K562 (cell line): Measurements from ENCODE around the gene ERICH6. TPM values are rescaled to one million over a fixed set of nuclear protein-coding genes. Genes with fewer than 3 reads are reported as not detected.

Source experiments
- ARID1B ChIP-seq: fragments of 450-650 bp; IDR thresholded peaks from 2 replicates; pipeline ENCODE4 v1.6.1; 2016; ENCODE audit warnings: antibody characterized with exemption, mild to moderate bottlenecking, inconsistent platforms
- CBFA2T3 ChIP-seq: fragments of 450-650 bp; IDR thresholded peaks from 2 replicates; pipeline ENCODE4 v1.6.1; 2017
- DDX20 ChIP-seq: fragments of 450-650 bp; IDR thresholded peaks from 2 replicates; pipeline ENCODE4 v1.6.1; 2016; ENCODE audit warnings: missing genetic modification characterization, low read depth, mild to moderate bottlenecking, missing compliant biosample characterization, moderate library complexity
- DPF2 ChIP-seq: fragments of 450-650 bp; IDR thresholded peaks from 2 replicates; pipeline ENCODE4 v1.6.1; 2016
- E2F3 ChIP-seq: fragments of 250-450 bp; sonication (Bioruptor Pico); IDR thresholded peaks from 2 replicates; pipeline ENCODE4 v1.4.0; 2020; ENCODE audit warnings: mild to moderate bottlenecking
- EWSR1 ChIP-seq: fragments of 450-650 bp; IDR thresholded peaks from 2 replicates; pipeline ENCODE4 v1.6.1; 2018; ENCODE audit warnings: borderline replicate concordance, mild to moderate bottlenecking, low read depth, moderate library complexity; ENCODE audit not compliant: partially characterized antibody
- FOSL1 ChIP-seq: fragments of 200-800 bp; sonication (Bioruptor generic); conservative IDR thresholded peaks from 2 replicates; pipeline ENCODE4 v1.6.1; 2016; ENCODE audit warnings: missing genetic modification characterization, missing compliant biosample characterization
- FOXP4 ChIP-seq: sonication (generic); formaldehyde crosslinking; IDR thresholded peaks from 2 replicates; pipeline ENCODE4 v1.8.0; 2022; ENCODE audit warnings: mild to moderate bottlenecking, missing genetic modification reagents, borderline replicate concordance
- HDAC1 ChIP-seq, 2 experiments: fragments of 450-650 bp; IDR thresholded peaks; 2 replicates each; pipeline ENCODE4 v1.6.1; 2016 to 2017; ENCODE audit warnings: inconsistent platforms in 1 of 2, mild to moderate bottlenecking in 1 of 2, moderate library complexity in 1 of 2
- HDGF ChIP-seq: fragments of 450-650 bp; IDR thresholded peaks from 2 replicates; pipeline ENCODE4 v1.6.1; 2016
- HMG20B ChIP-seq: fragments of 250-450 bp; sonication (Bioruptor Pico); IDR thresholded peaks from 2 replicates; pipeline ENCODE4 v1.5.0; 2021; ENCODE audit warnings: mild to moderate bottlenecking
- IRF2 ChIP-seq: sonication (generic); formaldehyde crosslinking; IDR thresholded peaks from 2 replicates; pipeline ENCODE4 v1.8.1; 2022; ENCODE audit warnings: mild to moderate bottlenecking, missing genetic modification reagents
- KAT7 ChIP-seq: sonication (generic); formaldehyde crosslinking; IDR thresholded peaks from 2 replicates; pipeline ENCODE4 v1.8.0; 2022; ENCODE audit warnings: missing genetic modification reagents, mild to moderate bottlenecking, borderline replicate concordance
- KDM1A ChIP-seq, 2 experiments: fragments of 450-650 bp; IDR thresholded peaks; 2 replicates each; pipeline ENCODE4 v1.6.1; 2016; ENCODE audit warnings: mild to moderate bottlenecking in 2 of 2
- LEF1 ChIP-seq: fragments of 450-650 bp; IDR thresholded peaks from 2 replicates; pipeline ENCODE4 v1.6.1; 2016; ENCODE audit warnings: mild to moderate bottlenecking
- MAZ ChIP-seq, 2 experiments: fragments of 450-650 bp in 1 of 2; sonication (generic) in 1 of 2; formaldehyde crosslinking; IDR thresholded peaks in 1 of 2; conservative IDR thresholded peaks in 1 of 2; 2 replicates each; pipeline versions ENCODE4 v1.4.0 to v1.5.0; 2020; ENCODE audit warnings: mild to moderate bottlenecking in 1 of 2, missing genetic modification reagents in 1 of 2
- MED1 ChIP-seq: sonication (generic); formaldehyde crosslinking; IDR thresholded peaks from 2 replicates; pipeline ENCODE4 v1.8.1; 2023; ENCODE audit warnings: missing genetic modification reagents, borderline replicate concordance
- NELFE ChIP-seq: IDR thresholded peaks from 2 replicates; pipeline ENCODE4 v1.6.1; 2011; ENCODE audit warnings: mild to moderate bottlenecking; ENCODE audit not compliant: insufficient read depth, insufficient read length
- PHB ChIP-seq: fragments of 250-450 bp; sonication (Bioruptor Pico); IDR thresholded peaks from 2 replicates; pipeline ENCODE4 v1.5.0; 2021
- SMARCA4 ChIP-seq: fragments of 450-650 bp; IDR thresholded peaks from 2 replicates; pipeline ENCODE4 v1.6.1; 2016
- TCF3 ChIP-seq: sonication (generic); formaldehyde crosslinking; IDR thresholded peaks from 2 replicates; pipeline ENCODE4 v1.4.0; 2020; ENCODE audit warnings: mild to moderate bottlenecking, missing genetic modification reagents
- TCF7L2 ChIP-seq: fragments of 150-350 bp; IDR thresholded peaks from 2 replicates; pipeline ENCODE4 v1.6.1; 2016; ENCODE audit warnings: low read depth, mild to moderate bottlenecking, low read length, moderate library complexity
- TEAD4 ChIP-seq, 2 experiments: sonication (generic) in 1 of 2; formaldehyde crosslinking in 1 of 2; IDR thresholded peaks; 2 replicates each; pipeline versions ENCODE4 v1.6.1 to v1.8.0; 2012 to 2022; ENCODE audit warnings: borderline replicate concordance in 1 of 2, inconsistent platforms in 1 of 2, low read length in 1 of 2, mild to moderate bottlenecking in 1 of 2, missing genetic modification reagents in 1 of 2
- THAP7 ChIP-seq: fragments of 250-450 bp; sonication (Bioruptor Pico); IDR thresholded peaks from 2 replicates; pipeline ENCODE4 v1.5.0; 2021
- THRAP3 ChIP-seq: fragments of 450-650 bp; IDR thresholded peaks from 2 replicates; pipeline ENCODE4 v1.6.1; 2016; ENCODE audit warnings: mild to moderate bottlenecking, inconsistent platforms, borderline replicate concordance
- YBX1 ChIP-seq: fragments of 450-650 bp; IDR thresholded peaks from 2 replicates; pipeline ENCODE4 v1.7.1; 2016; ENCODE audit warnings: mild to moderate bottlenecking
- ZNF121 ChIP-seq: sonication (generic); formaldehyde crosslinking; conservative IDR thresholded peaks from 2 replicates; pipeline ENCODE4 v1.8.0; 2022; ENCODE audit warnings: missing genetic modification reagents
- ZNF197 ChIP-seq: fragments of 200-800 bp; sonication (Bioruptor generic); IDR thresholded peaks from 2 replicates; pipeline ENCODE4 v1.6.1; 2016; ENCODE audit warnings: low read depth, missing genetic modification characterization, missing compliant biosample characterization
- ZNF3 ChIP-seq: fragments of 250-450 bp; sonication (Bioruptor Pico); IDR thresholded peaks from 2 replicates; pipeline ENCODE4 v1.5.0; 2021; ENCODE audit warnings: mild to moderate bottlenecking, moderate library complexity
- ZNF395 ChIP-seq: fragments of 200-800 bp; sonication (Bioruptor generic); IDR thresholded peaks from 2 replicates; pipeline ENCODE4 v1.6.1; 2017; ENCODE audit warnings: missing genetic modification characterization, missing compliant biosample characterization
- polyA plus RNA-seq, 8 experiments: library from polyadenylated mRNA; depleted of rRNA in 4 of 8; stranded (reverse) in 5 of 8; unstranded in 3 of 8; fragments of >200 nt; fragmentation: Nextera tagmentation in 2 of 8; fragmentation: Illumina TruSeq in 1 of 8; extraction: Ambion mirVana in 2 of 8; extraction: Trizol in 1 of 8; gene quantifications; 2 replicates each; pipeline versions ENCODE4 v1.2.1 to v1.2.3, GENCODE V29; 2011 to 2014; ENCODE audit warnings: inconsistent platforms in 1 of 8, missing spikeins in 1 of 8
- total RNA-seq, 7 experiments: library from RNA; depleted of rRNA in 6 of 7; stranded (reverse); fragments of >200 nt in 6 of 7; fragmentation: Illumina TruSeq in 2 of 7; extraction: Trizol in 2 of 7; gene quantifications; 2 replicates each; pipeline versions ENCODE4 v1.2.1 to v1.2.3, GENCODE V29; 2011 to 2021; ENCODE audit warnings: low replicate concordance in 1 of 7

Gene ERICH6
- total and polyA plus RNA-seq, 9 of the 15 experiments (the other 6 are each of a cell fraction or from before 2014, with no cell fraction given): not detected

- TF ChIP-seq MAZ (CRISPR knock-in tag; conservative IDR thresholded peaks at IDR 0.05 in 1 of 2, IDR thresholded peaks at IDR 0.05 in 1 of 2): no peak
- TF ChIP-seq HDAC1 (IDR thresholded peaks at IDR 0.05): 0 out of 4 replicates have a peak, but pooled peaks of 1 of the 2 experiments have one; percentile 44
- TF ChIP-seq DDX20: no peak
- TF ChIP-seq DPF2: peak; percentile 62
- no peak for TF ChIP-seq THAP7 (CRISPR knock-in tag)
- peak; percentile 85 for TF ChIP-seq CBFA2T3
- TF ChIP-seq ZNF3 (CRISPR knock-in tag): no peak
- no peak for TF ChIP-seq ZNF197 (CRISPR knock-in tag)
- TF ChIP-seq TEAD4 (IDR thresholded peaks at IDR 0.05; ENCODE audit: low read length): peak; percentile 50; the same call in 1 of the 2 replicates
- TF ChIP-seq TEAD4 (CRISPR knock-in tag; IDR thresholded peaks at IDR 0.05; ENCODE audit: borderline replicate concordance): no peak
- TF ChIP-seq FOSL1 (tag): no peak
- TF ChIP-seq ZNF395 (CRISPR knock-in tag): no peak
- no peak for TF ChIP-seq HDGF
- TF ChIP-seq KAT7 (CRISPR knock-in tag): no peak
- TF ChIP-seq PHB (CRISPR knock-in tag): no peak
- no peak for TF ChIP-seq NELFE
- TF ChIP-seq LEF1: no peak
- no peak for TF ChIP-seq YBX1
- TF ChIP-seq EWSR1: no peak
- TF ChIP-seq ARID1B: peak; percentile 68
- TF ChIP-seq KDM1A (IDR thresholded peaks at IDR 0.05): peak; percentile 57 to 63; a peak in 3 of 4 replicates
- no peak for TF ChIP-seq ZNF121 (CRISPR knock-in tag)
- TF ChIP-seq THRAP3: no peak
- no peak for TF ChIP-seq HMG20B (CRISPR knock-in tag)
- TF ChIP-seq MED1 (CRISPR knock-in tag): no peak
- no peak for TF ChIP-seq E2F3 (CRISPR knock-in tag)
- no peak for TF ChIP-seq SMARCA4
- TF ChIP-seq FOXP4 (CRISPR knock-in tag): no peak
- TF ChIP-seq IRF2 (CRISPR knock-in tag): no peak
- TF ChIP-seq TCF7L2: no peak
- peak; percentile 64; the same call in 1 of the 2 replicates for TF ChIP-seq TCF3 (CRISPR knock-in tag)
Observed at GRCh38 chr3:150687613-150688012, 16.1 kb downstream of the ERICH6 start (continued).
